ENCODE data around the gene VSIR. TPM values are rescaled to one million over a fixed set of nuclear protein-coding genes. Genes with fewer than 3 reads are reported as not detected.

The VSIR gene
- total and polyA plus RNA-seq, 10 of the 15 experiments (the other 5 are each of a cell fraction or from before 2014, with no cell fraction given): 0.19 to 12.5 (median 6.7) TPM

DNA sequence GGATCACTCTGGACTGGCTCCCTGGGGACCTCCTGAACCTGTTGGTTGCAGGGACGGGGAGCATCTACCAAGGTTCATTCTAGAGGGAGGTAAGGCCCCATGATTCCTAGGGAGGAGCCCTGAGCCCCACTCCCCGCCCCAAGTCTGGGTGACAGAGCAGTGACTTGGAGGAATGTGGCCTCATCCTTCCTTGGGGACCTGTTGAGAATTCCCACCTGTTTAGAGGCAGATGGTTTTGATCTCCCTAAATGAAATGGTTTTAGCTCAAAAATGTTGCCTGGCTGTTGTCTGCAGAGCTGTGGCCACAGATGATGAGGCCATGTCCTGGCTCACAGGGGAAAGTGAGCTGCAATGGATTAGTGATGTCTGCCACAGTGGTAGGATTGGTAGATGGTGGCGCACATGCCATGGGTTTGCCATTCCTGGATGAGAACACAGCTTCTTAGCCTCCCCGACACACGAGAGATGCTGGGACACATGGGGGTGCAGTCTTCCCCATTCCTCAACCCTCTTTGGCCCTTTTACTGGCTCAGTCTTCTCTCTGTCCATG is 66.0 kb downstream of the VSIR start:
- ChIA-PET RAD21 (ENCODE audit: unreplicated experiment) (interaction anchor here (0.9 to 3.1 kb wide), 10 partner anchors 9 to 395 kb away, joined by 3 to 32 read pairs (median 4); no protein-coding TSS in a partner anchor), SMC1A (ENCODE audit: uncharacterized antibody, unreplicated experiment) (interaction anchor here (0.8 to 4.3 kb wide), 15 partner anchors 9 to 388 kb away, joined by 3 to 51 read pairs (median 5); partner anchors contain the start of genes SLC29A3 and VSIR), CTCF (interaction anchor here (0.9 to 6.3 kb wide), 31 partner anchors 9 to 392 kb away, joined by 3 to 116 read pairs (median 6); partner anchors contain the start of genes SLC29A3 and VSIR), POLR2A (interaction anchor here (1.2 kb wide), 1 partner anchor 42 kb away, joined by 4 read pairs; no protein-coding TSS in a partner anchor)
- no peak for FAIRE-seq
- Histone ChIP-seq H2AFZ (ENCODE audit: control insufficient read depth, low read depth, low read length) (no peak overlapping the region), H3K4me2 (ENCODE audit: control insufficient read depth, insufficient read depth) (no peak overlapping the region), H3K36me3 (ENCODE audit: control insufficient read depth in 2 of 2, insufficient read depth in 2 of 2, low read length in 1 of 2) (no peaks in the 10 kb centered on the region), H3K9ac (ENCODE audit: control insufficient read depth, insufficient read depth, low read length) (no peak overlapping the region), H3K79me2 (ENCODE audit: control insufficient read depth, insufficient read depth, low read length) (no peaks in the 10 kb centered on the region), H3K27ac (ENCODE audit: control insufficient read depth, insufficient read depth) (no peak overlapping the region), H3K27me3 (replicated peaks in 1 of 2; ENCODE audit: control insufficient read depth in 2 of 2, insufficient read depth in 2 of 2, low read length in 1 of 2) (no peaks in the 10 kb centered on the region; a peak in 1 of 4 replicates), H4K20me1 (ENCODE audit: control insufficient read depth, insufficient read depth) (no peaks in the 10 kb centered on the region), H3K4me3 (no peak overlapping the region), H3K9me3 (replicated peaks; ENCODE audit: control insufficient read depth, insufficient read depth, low read length) (no peaks in the 10 kb centered on the region), H3K4me1 (ENCODE audit: control insufficient read depth, insufficient read depth, low read length) (no peaks in the 10 kb centered on the region)
- TF ChIP-seq, protein P1, sequence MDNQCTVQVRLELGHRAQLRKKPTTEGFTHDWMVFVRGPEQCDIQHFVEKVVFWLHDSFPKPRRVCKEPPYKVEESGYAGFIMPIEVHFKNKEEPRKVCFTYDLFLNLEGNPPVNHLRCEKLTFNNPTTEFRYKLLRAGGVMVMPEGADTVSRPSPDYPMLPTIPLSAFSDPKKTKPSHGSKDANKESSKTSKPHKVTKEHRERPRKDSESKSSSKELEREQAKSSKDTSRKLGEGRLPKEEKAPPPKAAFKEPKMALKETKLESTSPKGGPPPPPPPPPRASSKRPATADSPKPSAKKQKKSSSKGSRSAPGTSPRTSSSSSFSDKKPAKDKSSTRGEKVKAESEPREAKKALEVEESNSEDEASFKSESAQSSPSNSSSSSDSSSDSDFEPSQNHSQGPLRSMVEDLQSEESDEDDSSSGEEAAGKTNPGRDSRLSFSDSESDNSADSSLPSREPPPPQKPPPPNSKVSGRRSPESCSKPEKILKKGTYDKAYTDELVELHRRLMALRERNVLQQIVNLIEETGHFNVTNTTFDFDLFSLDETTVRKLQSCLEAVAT (IDR thresholded peaks at IDR 0.05): peak; percentile 91
- TF ChIP-seq NR2C2 (IDR thresholded peaks at IDR 0.05; ENCODE audit: borderline replicate concordance, control insufficient read depth, insufficient read length, low read depth) (peak; percentile 53), ESRRA (IDR thresholded peaks at IDR 0.05; ENCODE audit: low read length) (no peak), SRF (IDR thresholded peaks at IDR 0.05; ENCODE audit: low read depth in 2 of 2, low read length in 2 of 2) (peak in 1 of 2 experiments; percentile 58; a peak in 1 of 4 replicates)
- no peak; the same call in 2 of the 3 replicates for ATAC-seq
- intact Hi-C loops (cut with micrococcal nuclease; ENCODE audit: unreplicated experiment): loop anchor here (5.0 kb wide), 2 partner anchors 105 to 220 kb away; no protein-coding TSS in a partner anchor
- no TSS peak for BruUV-seq (replicated peaks)
- in situ Hi-C loops (cut with MboI): loop anchor here (10.0 kb wide), 1 partner anchor 323 kb away; no protein-coding TSS in a partner anchor
- 31% methylated on average over 5 of the region's 5 CpGs for WGBS (ENCODE audit: insufficient coverage, insufficient replicate concordance, low lambda C conversion rate, missing lambda C conversion rate)
- DNase-seq (ENCODE audit: low read depth, low spot score): no peak
